ENCODE data around the gene PCDHA12. TPM values are rescaled to one million over a fixed set of nuclear protein-coding genes. Genes with fewer than 3 reads are reported as not detected.
"Not testable (repeated sequence)": the region's sequence is repeated elsewhere in the genome, so short reads cannot be mapped to it uniquely, and the experiment has no call there.

Gene PCDHA12
- total RNA-seq, 1 donor from 2014 or later: not detected

GRCh38 chr5:140857177-140857986, 17.7 kb upstream of the PCDHA12 start:
- TF ChIP-seq CTCF (conservative IDR thresholded peaks at IDR 0.05; ENCODE audit: low read depth, low read length): no peak
- DNase-seq (ENCODE audit: low read depth): no peak
- no peak overlapping the region for H3K4me3 ChIP-seq (ENCODE audit: low read depth, low read length)

GRCh38 chr5:140857987-140858240, 17.2 kb upstream of the PCDHA12 start:
- no peak for TF ChIP-seq CTCF (conservative IDR thresholded peaks at IDR 0.05; ENCODE audit: low read depth, low read length)
- DNase-seq (ENCODE audit: low read depth): no peak
- no peak overlapping the region for H3K4me3 ChIP-seq (ENCODE audit: low read depth, low read length)

GRCh38 chr5:140862441-140863295, 12.4 kb upstream of the PCDHA12 start:
- no peak for TF ChIP-seq CTCF (conservative IDR thresholded peaks at IDR 0.05; ENCODE audit: low read depth, low read length)
- no peak for DNase-seq (ENCODE audit: low read depth)
- no peak overlapping the region for H3K4me3 ChIP-seq (ENCODE audit: low read depth, low read length)

GRCh38 chr5:140868721-140869554, 6.2 kb upstream of the PCDHA12 start, which contains the start of gene PCDHA11:
Gene PCDHA11 (plus strand): TSS chr5:140868957. CDS start chr5:140869104, 147 bp downstream.
- no peak for DNase-seq (ENCODE audit: low read depth)
- peak within 1 kb of the TSS; percentile 45 for H3K4me3 ChIP-seq (ENCODE audit: low read depth, low read length)
- peak; percentile 37 for TF ChIP-seq CTCF (conservative IDR thresholded peaks at IDR 0.05; ENCODE audit: low read depth, low read length)

DNA sequence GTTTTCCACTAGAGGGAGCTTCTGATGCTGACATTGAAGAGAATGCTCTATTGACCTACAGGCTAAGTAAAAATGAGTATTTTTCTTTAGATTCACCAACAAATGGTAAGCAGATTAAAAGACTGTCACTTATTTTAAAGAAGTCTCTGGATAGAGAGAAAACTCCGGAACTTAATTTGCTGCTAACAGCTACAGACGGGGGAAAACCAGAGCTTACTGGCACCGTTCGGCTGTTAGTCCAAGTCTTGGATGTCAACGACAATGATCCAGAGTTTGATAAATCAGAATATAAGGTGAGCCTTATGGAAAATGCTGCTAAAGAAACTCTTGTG, 5.6 kb upstream of the PCDHA12 start:
- peak; percentile 41 for TF ChIP-seq CTCF (conservative IDR thresholded peaks at IDR 0.05; ENCODE audit: low read depth, low read length)
- DNase-seq (ENCODE audit: low read depth): no peak
- H3K4me3 ChIP-seq (ENCODE audit: low read depth, low read length): peak overlapping the region; percentile 45

DNA sequence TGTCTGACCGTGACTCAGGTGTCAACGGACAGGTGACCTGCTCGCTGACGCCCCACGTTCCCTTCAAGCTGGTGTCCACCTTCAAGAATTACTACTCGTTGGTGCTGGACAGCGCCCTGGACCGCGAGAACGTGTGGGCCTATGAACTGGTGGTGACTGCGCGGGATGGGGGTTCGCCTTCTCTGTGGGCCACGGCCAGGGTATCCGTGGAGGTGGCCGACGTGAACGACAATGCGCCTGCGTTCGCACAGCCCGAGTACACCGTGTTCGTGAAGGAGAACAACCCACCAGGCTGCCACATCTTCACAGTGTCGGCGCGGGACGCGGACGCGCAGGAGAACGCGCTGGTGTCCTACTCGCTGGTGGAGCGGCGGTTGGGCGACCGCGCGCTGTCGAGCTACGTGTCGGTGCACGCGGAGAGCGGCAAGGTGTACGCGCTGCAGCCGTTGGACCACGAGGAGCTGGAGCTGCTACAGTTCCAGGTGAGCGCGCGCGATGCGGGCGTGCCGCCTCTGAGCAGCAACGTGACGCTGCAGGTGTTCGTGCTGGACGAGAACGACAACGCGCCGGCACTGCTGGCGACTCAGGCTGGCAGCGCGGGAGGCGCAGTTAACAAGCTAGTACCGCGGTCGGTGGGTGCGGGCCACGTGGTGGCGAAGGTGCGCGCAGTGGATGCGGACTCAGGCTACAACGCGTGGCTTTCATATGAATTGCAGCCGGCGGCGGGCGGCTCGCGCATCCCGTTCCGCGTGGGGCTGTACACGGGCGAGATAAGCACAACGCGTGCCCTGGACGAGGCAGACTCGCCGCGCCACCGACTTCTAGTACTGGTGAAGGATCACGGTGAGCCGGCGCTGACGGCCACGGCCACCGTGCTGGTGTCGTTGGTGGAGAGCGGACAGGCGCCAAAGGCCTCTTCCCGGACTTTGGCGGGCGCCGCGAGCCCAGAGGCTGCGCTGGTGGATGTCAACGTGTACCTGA, 4.6 kb upstream of the PCDHA12 start:
- H3K4me3 ChIP-seq (ENCODE audit: low read depth, low read length): no peak overlapping the region
- TF ChIP-seq CTCF (conservative IDR thresholded peaks at IDR 0.05; ENCODE audit: low read depth, low read length): no peak
- no peak for DNase-seq (ENCODE audit: low read depth)

- not testable (repeated sequence) for H3K4me3 ChIP-seq (ENCODE audit: low read depth, low read length); DNase-seq (ENCODE audit: low read depth)
Measured at GRCh38 chr5:140876541-140877261, 1.6 kb downstream of the PCDHA12 start.

All from epithelial cell of proximal tubule (primary cell).